SK-N-SH treated with all-trans-retinoic acid at 6 μM for 48 hours (cell line): ENCODE data around the gene PTBP3.

Experiments
- GLIS3 ChIP-seq: fragments of 250-450 bp; sonication (Bioruptor Pico); IDR thresholded peaks from 2 replicates; pipeline ENCODE4 v1.5.0; 2020; ENCODE audit warnings: mild to moderate bottlenecking, moderate library complexity
- PATZ1 ChIP-seq: fragments of 250-450 bp; sonication (Bioruptor Pico); IDR thresholded peaks from 2 replicates; pipeline ENCODE4 v1.8.0; 2020; ENCODE audit warnings: mild to moderate bottlenecking, moderate library complexity, borderline replicate concordance
- RARB ChIP-seq: fragments of 250-450 bp; sonication (Bioruptor Pico); IDR thresholded peaks from 2 replicates; pipeline ENCODE4 v1.8.0; 2021; ENCODE audit warnings: mild to moderate bottlenecking, moderate library complexity
- TF ChIP-seq, protein P1 (sequence below): fragments of 250-450 bp; sonication (Bioruptor Pico); IDR thresholded peaks from 2 replicates; pipeline ENCODE4 v1.8.0; 2021; ENCODE audit warnings: low read depth, mild to moderate bottlenecking, moderate library complexity, borderline replicate concordance

GRCh38 chr9:112218908-112219307, 114.5 kb downstream of the PTBP3 start:
- TF ChIP-seq GLIS3 (CRISPR knock-in tag) = no peak
- TF ChIP-seq PATZ1 = no peak
- no peak for TF ChIP-seq RARB
- TF ChIP-seq, protein P1, sequence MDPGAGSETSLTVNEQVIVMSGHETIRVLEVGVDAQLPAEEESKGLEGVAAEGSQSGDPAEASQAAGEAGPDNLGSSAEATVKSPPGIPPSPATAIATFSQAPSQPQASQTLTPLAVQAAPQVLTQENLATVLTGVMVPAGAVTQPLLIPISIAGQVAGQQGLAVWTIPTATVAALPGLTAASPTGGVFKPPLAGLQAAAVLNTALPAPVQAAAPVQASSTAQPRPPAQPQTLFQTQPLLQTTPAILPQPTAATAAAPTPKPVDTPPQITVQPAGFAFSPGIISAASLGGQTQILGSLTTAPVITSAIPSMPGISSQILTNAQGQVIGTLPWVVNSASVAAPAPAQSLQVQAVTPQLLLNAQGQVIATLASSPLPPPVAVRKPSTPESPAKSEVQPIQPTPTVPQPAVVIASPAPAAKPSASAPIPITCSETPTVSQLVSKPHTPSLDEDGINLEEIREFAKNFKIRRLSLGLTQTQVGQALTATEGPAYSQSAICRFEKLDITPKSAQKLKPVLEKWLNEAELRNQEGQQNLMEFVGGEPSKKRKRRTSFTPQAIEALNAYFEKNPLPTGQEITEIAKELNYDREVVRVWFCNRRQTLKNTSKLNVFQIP (CRISPR knock-in tag) = no peak
